Choroid plexus epithelial cell (primary cell): ENCODE data around the gene STAG3.
"Not testable (repeated sequence)": the region's sequence is repeated elsewhere in the genome, so short reads cannot be mapped to it uniquely, and the experiment has no call there.

ENCODE experiments used
- DNase-seq: peaks from one replicate; pipeline ENCODE4 v3.0.0-alpha.2; 2010; ENCODE audit warnings: low read depth
- H3K4me3 ChIP-seq: 2 replicates; pipeline ENCODE4 v1.5.1; 2011; ENCODE audit warnings: low read depth, mild to moderate bottlenecking, control low read depth, low read length, moderate library complexity
- TF ChIP-seq, protein P1 (sequence below): conservative IDR thresholded peaks from 2 replicates; pipeline ENCODE4 v1.5.1; 2011; ENCODE audit warnings: low read depth, mild to moderate bottlenecking, control low read depth, inconsistent platforms, low read length, moderate library complexity

The STAG3 gene

DNA sequence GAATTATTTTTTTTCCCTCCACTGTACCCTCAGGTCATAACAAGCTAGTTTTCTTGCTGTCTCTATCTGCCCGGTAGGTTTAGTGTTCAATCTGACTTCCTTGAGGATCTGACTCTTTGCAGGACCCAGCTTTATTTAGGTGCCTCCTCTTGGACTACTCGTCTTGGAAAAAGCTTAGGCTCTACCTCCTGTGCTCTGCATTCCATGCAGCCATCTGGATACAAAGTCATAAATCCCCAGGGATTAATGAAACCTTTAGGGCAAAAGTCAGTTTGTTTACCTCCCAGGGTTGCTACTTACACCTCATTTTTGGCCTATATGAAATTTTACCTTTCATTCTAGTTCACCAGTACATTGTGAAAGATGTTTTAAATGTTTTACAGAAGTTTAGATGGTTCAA, 8.0 kb downstream of the STAG3 start:
- no peak for DNase-seq
- H3K4me3 ChIP-seq: no peak overlapping the region
- TF ChIP-seq, protein P1, sequence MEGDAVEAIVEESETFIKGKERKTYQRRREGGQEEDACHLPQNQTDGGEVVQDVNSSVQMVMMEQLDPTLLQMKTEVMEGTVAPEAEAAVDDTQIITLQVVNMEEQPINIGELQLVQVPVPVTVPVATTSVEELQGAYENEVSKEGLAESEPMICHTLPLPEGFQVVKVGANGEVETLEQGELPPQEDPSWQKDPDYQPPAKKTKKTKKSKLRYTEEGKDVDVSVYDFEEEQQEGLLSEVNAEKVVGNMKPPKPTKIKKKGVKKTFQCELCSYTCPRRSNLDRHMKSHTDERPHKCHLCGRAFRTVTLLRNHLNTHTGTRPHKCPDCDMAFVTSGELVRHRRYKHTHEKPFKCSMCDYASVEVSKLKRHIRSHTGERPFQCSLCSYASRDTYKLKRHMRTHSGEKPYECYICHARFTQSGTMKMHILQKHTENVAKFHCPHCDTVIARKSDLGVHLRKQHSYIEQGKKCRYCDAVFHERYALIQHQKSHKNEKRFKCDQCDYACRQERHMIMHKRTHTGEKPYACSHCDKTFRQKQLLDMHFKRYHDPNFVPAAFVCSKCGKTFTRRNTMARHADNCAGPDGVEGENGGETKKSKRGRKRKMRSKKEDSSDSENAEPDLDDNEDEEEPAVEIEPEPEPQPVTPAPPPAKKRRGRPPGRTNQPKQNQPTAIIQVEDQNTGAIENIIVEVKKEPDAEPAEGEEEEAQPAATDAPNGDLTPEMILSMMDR: no peak

GRCh38 chr7:100189061-100189460, 11.3 kb downstream of the STAG3 start:
- H3K4me3 ChIP-seq: no peak overlapping the region
- TF ChIP-seq, protein P1: peak; percentile 10
- DNase-seq: no peak

DNA sequence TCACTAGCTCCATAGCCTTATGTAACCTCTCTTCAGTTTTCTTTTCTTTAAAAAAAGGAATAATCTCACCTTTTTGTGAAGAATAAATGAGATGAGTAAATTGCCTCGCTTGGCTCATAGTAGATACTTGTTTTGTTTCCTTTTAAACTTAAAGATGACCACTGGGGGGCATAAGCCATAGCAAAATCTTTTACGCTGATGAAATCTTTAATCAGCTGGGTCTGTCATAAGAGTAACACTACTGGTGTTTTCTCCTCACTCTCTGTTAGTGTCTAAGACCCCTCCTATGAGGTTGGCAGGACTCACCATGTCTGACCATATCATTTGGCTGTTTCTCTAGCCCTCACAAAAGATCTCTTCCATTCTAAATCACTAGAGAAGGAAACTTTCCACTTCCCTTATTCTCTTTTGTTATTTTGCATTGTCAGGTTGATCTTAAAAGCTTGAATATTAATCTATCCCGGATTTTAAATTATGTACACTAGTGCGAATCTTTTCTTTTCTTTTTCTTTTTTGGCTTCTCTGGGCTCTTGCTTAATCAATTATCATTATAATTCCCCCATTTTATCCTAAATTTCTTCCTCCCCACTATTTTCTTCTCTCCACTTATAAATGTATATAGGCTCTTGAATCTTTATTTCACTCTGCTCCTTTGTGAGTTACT, 12.5 kb downstream of the STAG3 start:
- TF ChIP-seq, protein P1: peak; percentile 50

GRCh38 chr7:100191775-100192174, 14.1 kb downstream of the STAG3 start:
- no peak overlapping the region for H3K4me3 ChIP-seq
- DNase-seq: peak; percentile 80
- TF ChIP-seq, protein P1: no peak

More for the DNA sequence above, 12.5 kb downstream of the STAG3 start:
- peak; percentile 78 for DNase-seq
- H3K4me3 ChIP-seq: no peak overlapping the region

DNA sequence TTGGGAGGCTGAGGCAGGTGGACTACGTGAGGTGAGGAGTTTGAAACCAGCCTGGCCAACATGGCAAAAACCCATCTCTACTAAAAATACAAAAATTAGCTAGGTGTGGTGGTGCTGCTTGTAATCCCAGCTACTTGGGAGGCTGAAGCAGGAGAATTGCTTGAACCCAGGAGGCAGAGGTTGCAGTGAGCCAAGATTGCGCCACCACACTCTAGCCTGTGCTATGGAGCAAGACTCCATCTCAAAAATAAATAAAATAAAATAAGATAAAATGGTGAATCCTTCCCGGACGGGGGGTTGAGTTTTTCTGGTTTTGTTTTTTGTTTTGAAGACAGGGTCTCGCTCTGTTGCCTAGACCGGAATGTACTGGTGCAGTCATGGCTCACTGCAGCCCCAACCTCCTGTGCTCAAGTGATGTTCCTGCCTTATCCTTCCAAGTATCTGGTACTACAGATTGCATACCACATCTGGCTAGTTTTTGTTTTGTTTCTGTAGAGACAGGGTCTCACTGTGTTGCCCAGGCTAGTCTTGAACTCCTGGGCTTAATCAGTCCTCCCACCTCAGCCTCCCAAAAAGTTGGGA, 14.7 kb downstream of the STAG3 start:
- H3K4me3 ChIP-seq, DNase-seq: not testable (repeated sequence)

DNA sequence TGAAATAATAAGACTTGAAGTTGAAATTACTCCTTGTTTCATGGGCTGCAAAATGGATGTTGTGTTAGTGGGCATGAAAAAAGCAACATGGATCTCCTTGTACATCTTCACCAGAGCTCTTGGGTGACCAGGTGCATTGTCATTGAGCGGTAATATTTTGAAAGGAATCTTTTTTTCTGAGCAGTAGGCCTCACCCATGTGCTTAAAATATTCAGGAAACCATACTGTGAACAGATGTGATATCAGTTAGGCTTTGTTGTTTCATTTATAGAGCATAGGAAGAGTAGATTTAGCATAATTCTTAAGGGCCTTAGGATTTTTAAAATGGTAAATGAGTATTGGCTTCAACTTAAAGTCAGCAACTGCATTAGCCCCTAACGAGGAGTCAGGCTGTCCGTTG, 15.3 kb downstream of the STAG3 start:
- H3K4me3 ChIP-seq: no peak overlapping the region
- DNase-seq: no peak
- TF ChIP-seq, protein P1: no peak

GRCh38 chr7:100195222-100195621, 17.5 kb downstream of the STAG3 start:
- no peak overlapping the region for H3K4me3 ChIP-seq
- no peak for DNase-seq
- TF ChIP-seq, protein P1: no peak

DNA sequence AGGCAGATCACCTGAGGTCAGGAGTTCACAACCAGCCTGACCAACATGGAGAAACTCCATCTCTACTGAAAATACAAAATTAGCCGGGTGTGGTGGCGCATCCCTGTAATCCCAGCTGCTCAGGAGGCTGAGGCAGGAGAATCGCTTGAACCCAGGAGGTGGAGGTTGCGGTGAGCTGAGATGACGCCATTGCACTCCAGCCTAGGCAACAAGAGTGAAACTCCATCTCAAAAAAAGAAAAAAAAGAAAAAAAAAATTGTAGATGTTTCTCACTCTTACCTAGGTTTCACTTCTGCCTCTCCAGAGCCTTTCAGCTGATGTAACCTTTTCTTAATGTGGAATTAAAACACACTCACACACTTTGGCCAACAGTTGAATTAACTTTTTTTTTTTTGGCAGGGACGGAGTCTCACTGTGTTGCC, 18.2 kb downstream of the STAG3 start:
- not testable (repeated sequence) for H3K4me3 ChIP-seq, DNase-seq
